GM12878 (cell line): Measurements from ENCODE around the gene KLF11. TPM values are rescaled to one million over a fixed set of nuclear protein-coding genes. Genes with fewer than 3 reads are reported as not detected.

Source experiments
- BCLAF1 ChIP-seq: fragments of 450-650 bp; IDR thresholded peaks from 2 replicates; pipeline ENCODE4 v1.6.1; 2017; ENCODE audit warnings: antibody characterized with exemption, mild to moderate bottlenecking, moderate library complexity
- CREM ChIP-seq: IDR thresholded peaks from 2 replicates; pipeline ENCODE4 v1.6.1; 2014; ENCODE audit warnings: antibody characterized with exemption, low read depth
- EGR1 ChIP-seq, 2 experiments: IDR thresholded peaks; 1 replicate in 1 of 2; 2 replicates in 1 of 2; pipeline ENCODE4 v1.6.1; 2011 to 2012; ENCODE audit warnings: low read depth in 2 of 2, low read length in 2 of 2, borderline replicate concordance in 1 of 2, mild to moderate bottlenecking in 1 of 2, moderate library complexity in 1 of 2
- ETV6 ChIP-seq, 2 experiments: fragments of 450-650 bp in 1 of 2; IDR thresholded peaks in 1 of 2; conservative IDR thresholded peaks in 1 of 2; 2 replicates each; pipeline ENCODE4 v1.6.1; 2014; ENCODE audit warnings: antibody characterized with exemption in 1 of 2, borderline replicate concordance in 1 of 2, low read depth in 1 of 2, mild to moderate bottlenecking in 1 of 2, moderate library complexity in 1 of 2
- GABPA ChIP-seq: IDR thresholded peaks from 2 replicates; pipeline ENCODE4 v1.6.1; 2014; ENCODE audit warnings: antibody characterized with exemption, low read depth, mild to moderate bottlenecking, inconsistent platforms
- HDAC6 ChIP-seq: fragments of 200-600 bp; sonication (generic); IDR thresholded peaks from one replicate; pipeline ENCODE4 v1.8.0; 2017; ENCODE audit warnings: antibody characterized with exemption; ENCODE audit not compliant: unreplicated experiment
- IKZF1 ChIP-seq: fragments of 450-650 bp; conservative IDR thresholded peaks from 2 replicates; pipeline ENCODE4 v1.6.1; 2017; ENCODE audit warnings: antibody characterized with exemption, mild to moderate bottlenecking
- IKZF2 ChIP-seq, 2 experiments: fragments of 450-650 bp; IDR thresholded peaks; 2 replicates each; pipeline ENCODE4 v1.6.1; 2017; ENCODE audit warnings: mild to moderate bottlenecking in 2 of 2, moderate library complexity in 2 of 2
- JUNB ChIP-seq: IDR thresholded peaks from 2 replicates; pipeline ENCODE4 v1.6.1; 2016; ENCODE audit warnings: antibody characterized with exemption, mild to moderate bottlenecking
- MAX ChIP-seq: IDR thresholded peaks from 2 replicates; pipeline ENCODE4 v1.6.1; 2012; ENCODE audit warnings: low read depth, low read length, improper control_type of control experiment
- NFIC ChIP-seq: IDR thresholded peaks from 2 replicates; pipeline ENCODE4 v1.6.1; 2012; ENCODE audit warnings: low read depth, mild to moderate bottlenecking, inconsistent platforms, low read length, moderate library complexity
- NR2F1 ChIP-seq: fragments of 450-650 bp; conservative IDR thresholded peaks from 2 replicates; pipeline ENCODE4 v1.6.1; 2017; ENCODE audit warnings: mild to moderate bottlenecking
- RUNX3 ChIP-seq: IDR thresholded peaks from 2 replicates; pipeline ENCODE4 v1.6.1; 2012; ENCODE audit warnings: low read length, inconsistent platforms
- ZNF622 ChIP-seq: fragments of 450-650 bp; IDR thresholded peaks from 2 replicates; pipeline ENCODE4 v1.6.1; 2017; ENCODE audit warnings: mild to moderate bottlenecking, inconsistent platforms
- polyA plus RNA-seq, 11 experiments: library from polyadenylated mRNA; depleted of rRNA in 4 of 11; unstranded in 6 of 11; stranded (reverse) in 5 of 11; fragments of >200 nt; fragmentation: Nextera tagmentation in 4 of 11; fragmentation: Illumina TruSeq in 1 of 11; extraction: Ambion mirVana in 4 of 11; extraction: Trizol in 1 of 11; gene quantifications; 1 replicate in 1 of 11; 2 replicates in 10 of 11; pipeline versions ENCODE4 v1.2.1 to v1.2.3, GENCODE V29; 2011 to 2016; ENCODE audit warnings: inconsistent platforms in 2 of 11, missing spikeins in 2 of 11, low read depth in 1 of 11
- total RNA-seq, 4 experiments: library from RNA; depleted of rRNA in 3 of 4; stranded (reverse); fragments of >200 nt in 3 of 4; fragmentation: Illumina TruSeq in 1 of 4; extraction: Trizol in 1 of 4; gene quantifications; 2 replicates each; pipeline versions ENCODE4 v1.2.1 to v1.2.3, GENCODE V29; 2013 to 2021
- TF ChIP-seq, protein P1 (sequence below): fragments of 150-350 bp; IDR thresholded peaks from 2 replicates; pipeline ENCODE4 v1.6.1; 2014; ENCODE audit warnings: mild to moderate bottlenecking, low read depth, low read length
- TF ChIP-seq, protein P2 (sequence below): fragments of 450-650 bp; IDR thresholded peaks from 2 replicates; pipeline ENCODE4 v1.6.1; 2018; ENCODE audit warnings: mild to moderate bottlenecking, low read depth, moderate library complexity; ENCODE audit not compliant: partially characterized antibody
- TF ChIP-seq, protein P3 (sequence below): fragments of 450-650 bp; IDR thresholded peaks from 2 replicates; pipeline ENCODE4 v1.6.1; 2017; ENCODE audit warnings: borderline replicate concordance

The KLF11 gene
- total and polyA plus RNA-seq, 10 of the 15 experiments (the other 5 are each of a cell fraction or from before 2014, with no cell fraction given): 0.03 to 0.54 (median 0.14) TPM; not detected in 1

- TF ChIP-seq ETV6 (conservative IDR thresholded peaks at IDR 0.05 in 1 of 2, IDR thresholded peaks at IDR 0.05 in 1 of 2; ENCODE audit: borderline replicate concordance in 1 of 2, low read depth in 1 of 2) (no peak), IKZF2 (IDR thresholded peaks at IDR 0.05) (peak; percentile 11 to 54; a peak in 2 of 4 replicates), GABPA (no peak), HDAC6 (no peak), CREM (peak; percentile 28; the same call in 1 of the 2 replicates), ZNF622 (no peak), MAX (no peak), JUNB (peak; percentile 78), BCLAF1 (no peak), NFIC (peak; percentile 51; the same call in 1 of the 2 replicates), RUNX3 (peak; percentile 32; the same call in 1 of the 2 replicates), IKZF1 (0 out of 2 replicates have a peak, but pooled peaks have one; percentile 19), EGR1 (IDR thresholded peaks at IDR 0.05; ENCODE audit: borderline replicate concordance in 1 of 2, low read depth in 2 of 2, low read length in 2 of 2) (no peak), NR2F1 (peak; percentile 84)
- TF ChIP-seq, protein P1, sequence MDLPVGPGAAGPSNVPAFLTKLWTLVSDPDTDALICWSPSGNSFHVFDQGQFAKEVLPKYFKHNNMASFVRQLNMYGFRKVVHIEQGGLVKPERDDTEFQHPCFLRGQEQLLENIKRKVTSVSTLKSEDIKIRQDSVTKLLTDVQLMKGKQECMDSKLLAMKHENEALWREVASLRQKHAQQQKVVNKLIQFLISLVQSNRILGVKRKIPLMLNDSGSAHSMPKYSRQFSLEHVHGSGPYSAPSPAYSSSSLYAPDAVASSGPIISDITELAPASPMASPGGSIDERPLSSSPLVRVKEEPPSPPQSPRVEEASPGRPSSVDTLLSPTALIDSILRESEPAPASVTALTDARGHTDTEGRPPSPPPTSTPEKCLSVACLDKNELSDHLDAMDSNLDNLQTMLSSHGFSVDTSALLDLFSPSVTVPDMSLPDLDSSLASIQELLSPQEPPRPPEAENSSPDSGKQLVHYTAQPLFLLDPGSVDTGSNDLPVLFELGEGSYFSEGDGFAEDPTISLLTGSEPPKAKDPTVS: no peak
- TF ChIP-seq, protein P2, sequence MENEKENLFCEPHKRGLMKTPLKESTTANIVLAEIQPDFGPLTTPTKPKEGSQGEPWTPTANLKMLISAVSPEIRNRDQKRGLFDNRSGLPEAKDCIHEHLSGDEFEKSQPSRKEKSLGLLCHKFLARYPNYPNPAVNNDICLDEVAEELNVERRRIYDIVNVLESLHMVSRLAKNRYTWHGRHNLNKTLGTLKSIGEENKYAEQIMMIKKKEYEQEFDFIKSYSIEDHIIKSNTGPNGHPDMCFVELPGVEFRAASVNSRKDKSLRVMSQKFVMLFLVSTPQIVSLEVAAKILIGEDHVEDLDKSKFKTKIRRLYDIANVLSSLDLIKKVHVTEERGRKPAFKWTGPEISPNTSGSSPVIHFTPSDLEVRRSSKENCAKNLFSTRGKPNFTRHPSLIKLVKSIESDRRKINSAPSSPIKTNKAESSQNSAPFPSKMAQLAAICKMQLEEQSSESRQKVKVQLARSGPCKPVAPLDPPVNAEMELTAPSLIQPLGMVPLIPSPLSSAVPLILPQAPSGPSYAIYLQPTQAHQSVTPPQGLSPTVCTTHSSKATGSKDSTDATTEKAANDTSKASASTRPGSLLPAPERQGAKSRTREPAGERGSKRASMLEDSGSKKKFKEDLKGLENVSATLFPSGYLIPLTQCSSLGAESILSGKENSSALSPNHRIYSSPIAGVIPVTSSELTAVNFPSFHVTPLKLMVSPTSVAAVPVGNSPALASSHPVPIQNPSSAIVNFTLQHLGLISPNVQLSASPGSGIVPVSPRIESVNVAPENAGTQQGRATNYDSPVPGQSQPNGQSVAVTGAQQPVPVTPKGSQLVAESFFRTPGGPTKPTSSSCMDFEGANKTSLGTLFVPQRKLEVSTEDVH: no peak
- TF ChIP-seq, protein P3, sequence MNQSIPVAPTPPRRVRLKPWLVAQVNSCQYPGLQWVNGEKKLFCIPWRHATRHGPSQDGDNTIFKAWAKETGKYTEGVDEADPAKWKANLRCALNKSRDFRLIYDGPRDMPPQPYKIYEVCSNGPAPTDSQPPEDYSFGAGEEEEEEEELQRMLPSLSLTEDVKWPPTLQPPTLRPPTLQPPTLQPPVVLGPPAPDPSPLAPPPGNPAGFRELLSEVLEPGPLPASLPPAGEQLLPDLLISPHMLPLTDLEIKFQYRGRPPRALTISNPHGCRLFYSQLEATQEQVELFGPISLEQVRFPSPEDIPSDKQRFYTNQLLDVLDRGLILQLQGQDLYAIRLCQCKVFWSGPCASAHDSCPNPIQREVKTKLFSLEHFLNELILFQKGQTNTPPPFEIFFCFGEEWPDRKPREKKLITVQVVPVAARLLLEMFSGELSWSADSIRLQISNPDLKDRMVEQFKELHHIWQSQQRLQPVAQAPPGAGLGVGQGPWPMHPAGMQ: no peak
These were observed 32.3 kb downstream of the KLF11 start (continued) for GRCh38 chr2:10075571-10076209.
